GM18909 (cell line): ENCODE measurements around the gene ACTBL2.
A peak's percentile ranks its signal among the peaks of the same experiment; 100 is the strongest.
"Not testable (repeated sequence)": the region's sequence is repeated elsewhere in the genome, so short reads cannot be mapped to it uniquely, and the experiment has no call there.

Experiments used
- ATAC-seq: cut with Tn5 transposase; IDR thresholded peaks from one replicate; pipeline ENCODE4 v1.9.1; 2021; ENCODE audit warnings: mild to moderate bottlenecking; ENCODE audit not compliant: unreplicated experiment, poor library complexity

Gene ACTBL2

DNA sequence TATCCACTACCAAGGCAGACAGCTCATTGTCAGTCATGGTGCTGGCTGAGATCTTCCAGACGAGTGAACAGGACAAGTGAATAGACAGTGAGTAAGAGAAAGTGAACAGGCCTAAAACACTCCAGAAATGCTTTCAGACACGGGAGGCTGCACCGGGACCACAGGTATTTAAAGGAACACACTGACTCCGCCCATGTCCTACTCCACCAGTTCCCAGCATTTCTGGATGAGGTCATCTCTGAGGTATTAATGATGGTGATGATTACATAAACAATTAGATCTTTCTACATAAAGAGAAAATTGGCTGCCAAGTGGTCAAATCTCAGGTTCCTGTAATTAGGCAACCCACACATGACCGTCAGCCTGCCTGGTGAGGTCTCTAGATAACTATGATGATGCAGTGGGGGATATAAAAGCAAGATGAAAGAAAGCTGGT lies at the start of gene ACTBL2:
Gene ACTBL2, minus strand, starts transcription at position 141 of the 436 bp plus-strand sequence. Its CDS starts 104 bp downstream, at position 37.
- no peak for ATAC-seq

GRCh38 chr5:57531333-57531732 lies 48.7 kb upstream of the ACTBL2 start:
- no peak for ATAC-seq

DNA sequence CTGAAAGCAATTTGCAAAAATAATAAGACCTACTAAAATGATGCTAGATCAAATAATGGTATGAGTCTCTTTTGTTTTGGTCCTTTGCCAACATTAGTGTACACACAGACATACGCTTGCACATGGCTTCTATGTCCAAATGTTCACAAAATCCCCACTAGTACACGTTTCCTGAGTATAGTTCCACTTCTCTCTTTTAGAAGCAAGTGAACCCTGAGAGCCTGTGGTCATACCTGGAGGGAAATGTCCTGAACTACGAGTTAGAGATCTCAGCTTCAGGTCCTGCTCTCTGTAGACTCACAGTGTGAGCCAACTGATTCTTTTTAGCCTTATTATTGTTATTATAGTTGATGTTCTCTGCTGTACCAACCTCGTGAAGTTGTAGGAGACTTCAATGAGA lies 47.3 kb upstream of the ACTBL2 start:
- no peak for ATAC-seq

- ATAC-seq, result no peak
Measured at GRCh38 chr5:57527870-57528269, 45.3 kb upstream of the ACTBL2 start.

GRCh38 chr5:57524348-57525060 lies 41.9 kb upstream of the ACTBL2 start:
- no peak for ATAC-seq

- not testable (repeated sequence) for ATAC-seq
Measured at GRCh38 chr5:57522477-57522876, 39.9 kb upstream of the ACTBL2 start.

- not testable (repeated sequence) for ATAC-seq
Measured at GRCh38 chr5:57518415-57518814, 35.8 kb upstream of the ACTBL2 start.

- no peak for ATAC-seq
Measured at GRCh38 chr5:57517250-57517649, 34.6 kb upstream of the ACTBL2 start.

- ATAC-seq, result peak; percentile 61
Measured at GRCh38 chr5:57513785-57514184, 31.2 kb upstream of the ACTBL2 start.

- ATAC-seq, result no peak
Measured at GRCh38 chr5:57511321-57511720, 28.7 kb upstream of the ACTBL2 start.

DNA sequence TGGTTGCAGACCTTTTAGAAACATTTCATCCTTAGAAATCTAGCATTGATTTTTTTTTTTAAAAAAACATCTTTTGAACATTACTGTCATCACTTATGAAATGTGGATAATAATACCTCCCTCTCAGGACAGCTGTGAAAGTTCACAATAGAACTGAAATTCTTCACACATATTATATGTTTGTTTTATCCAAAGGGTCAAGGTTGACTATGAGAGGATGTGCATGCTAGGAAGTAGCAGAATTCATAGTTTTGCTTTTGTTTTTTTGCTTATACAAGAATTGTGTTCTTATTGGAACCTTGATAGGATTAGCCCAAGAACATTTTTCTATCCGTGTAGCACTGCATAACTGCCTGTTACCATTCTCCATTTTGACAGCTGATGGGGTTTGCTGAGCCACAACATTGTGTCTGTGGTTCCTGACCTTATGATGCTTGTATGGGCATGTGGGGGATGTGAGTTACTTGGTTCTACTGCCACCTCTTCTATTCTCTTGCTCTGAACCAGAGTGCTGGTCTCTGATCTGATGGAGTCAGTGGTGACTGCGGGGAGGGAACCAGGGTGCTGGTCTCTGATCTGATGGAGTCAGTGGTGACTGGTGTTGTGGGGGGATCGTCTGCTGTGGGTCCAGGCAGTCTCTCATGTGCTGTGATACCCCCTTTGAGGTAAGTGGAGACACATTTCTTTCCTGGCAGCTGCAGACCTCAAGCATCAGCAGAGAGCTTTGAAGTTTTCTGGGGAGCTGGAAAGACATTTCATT lies 27.1 kb upstream of the ACTBL2 start:
- ATAC-seq, result no peak

DNA sequence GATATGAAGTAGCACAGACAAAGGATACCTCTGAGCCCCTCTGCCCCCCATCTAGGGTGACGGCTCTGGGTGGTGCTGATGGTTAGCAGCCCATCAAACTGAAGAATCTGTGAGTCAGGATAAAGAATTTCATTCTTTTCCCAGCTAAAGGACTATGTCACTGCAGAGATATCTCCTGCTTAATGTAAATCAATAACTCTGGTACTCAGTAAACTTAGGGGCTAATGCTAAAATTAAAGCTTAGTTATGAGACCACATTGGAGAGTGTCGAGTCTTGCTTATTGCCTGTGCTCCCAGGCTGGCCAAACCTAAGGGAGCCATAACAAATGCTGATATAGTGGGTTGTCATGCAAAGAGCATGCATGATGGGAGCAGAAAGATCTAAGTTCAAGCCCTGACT lies 25.6 kb upstream of the ACTBL2 start:
- ATAC-seq, result no peak

- no peak for ATAC-seq
Measured at GRCh38 chr5:57505272-57506200, 22.9 kb upstream of the ACTBL2 start.

GRCh38 chr5:57504357-57504756 lies 21.7 kb upstream of the ACTBL2 start:
- no peak for ATAC-seq

- no peak for ATAC-seq
Measured at GRCh38 chr5:57503433-57503832, 20.8 kb upstream of the ACTBL2 start.

- no peak for ATAC-seq
Measured at GRCh38 chr5:57501414-57502201, 19.0 kb upstream of the ACTBL2 start.

GRCh38 chr5:57499262-57500050 lies 16.8 kb upstream of the ACTBL2 start:
- ATAC-seq, result peak; percentile 87

DNA sequence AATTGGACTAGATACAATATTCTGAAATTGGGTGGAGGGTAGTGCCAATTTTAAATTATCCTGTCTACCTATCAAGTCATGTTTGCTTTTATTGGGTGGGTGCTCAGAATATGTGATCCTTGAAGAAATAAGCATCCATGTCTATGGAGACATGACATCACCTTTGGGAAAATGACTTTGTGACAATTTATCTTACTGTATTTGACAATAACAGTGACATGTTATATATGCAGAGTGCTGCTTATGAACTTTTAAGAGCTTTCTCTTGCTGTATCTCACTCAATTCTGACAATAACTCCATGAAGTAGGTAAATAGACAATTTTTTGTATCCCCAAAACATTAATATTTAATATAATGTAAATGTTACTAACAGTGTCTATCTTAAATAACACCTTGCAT lies 15.1 kb upstream of the ACTBL2 start:
- no peak for ATAC-seq
